Measurements from ENCODE around the gene DYRK4. TPM values are rescaled to one million over a fixed set of nuclear protein-coding genes. Genes with fewer than 3 reads are reported as not detected.

DYRK4 gene
- polyA plus RNA-seq, 1 donor (not counting 4 experiments of a cell fraction or from before 2014, with no cell fraction given): 64.6 TPM

DNA sequence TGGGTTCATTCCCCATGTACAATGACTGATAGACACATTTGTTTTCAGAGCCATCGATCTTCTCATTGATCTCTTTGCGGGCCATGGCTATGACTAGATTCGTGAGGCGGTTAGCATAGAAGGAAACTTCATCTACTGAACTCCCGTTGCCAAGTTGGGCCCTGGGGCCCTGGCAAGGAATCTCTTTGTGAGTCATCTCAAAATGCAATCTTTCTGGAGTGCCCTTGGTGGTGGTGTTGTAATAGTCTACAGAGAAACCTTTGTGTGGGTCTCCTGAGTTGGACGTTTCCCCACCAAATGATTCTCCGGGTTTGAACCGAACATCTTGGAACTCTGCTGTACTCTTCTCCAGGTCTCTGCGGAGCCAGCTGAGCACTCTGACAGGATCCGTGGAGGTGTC is 66.4 kb downstream of the DYRK4 start:
- DNase-seq (ENCODE audit: low read depth, low spot score) (no peak), FAIRE-seq (no peak)
- Histone ChIP-seq H3K36me3 (ENCODE audit: control insufficient read depth in 2 of 2, extremely low read depth in 1 of 2, insufficient read depth in 2 of 2, low read length in 2 of 2) (no peaks in the 10 kb centered on the region), H3K27me3 (ENCODE audit: control insufficient read depth, extremely low read depth, insufficient read depth, low read length) (no peaks in the 10 kb centered on the region), H3K4me1 (ENCODE audit: control insufficient read depth, extremely low read depth, insufficient read depth, low read length) (no peaks in the 10 kb centered on the region), H3K4me3 (ENCODE audit: control insufficient read depth in 2 of 3, extremely low read depth in 1 of 3, insufficient read depth in 2 of 3, low read depth in 1 of 3, low read length in 3 of 3) (no peak overlapping the region), H3K9me1 (ENCODE audit: control insufficient read depth, extremely low read depth, insufficient read depth, low read length) (no peaks in the 10 kb centered on the region), H3K9me3 (ENCODE audit: control insufficient read depth, low read depth, low read length) (no peaks in the 10 kb centered on the region), H4K20me1 (ENCODE audit: control insufficient read depth, extremely low read depth, insufficient read depth, low read length) (no peaks in the 10 kb centered on the region), H2AFZ (ENCODE audit: control insufficient read depth, low read length) (no peak overlapping the region), H3K9ac (ENCODE audit: control insufficient read depth, extremely low read depth, insufficient read depth, low read length) (no peak overlapping the region), H3K4me2 (ENCODE audit: control insufficient read depth, extremely low read depth, insufficient read depth, low read depth, low read length) (no peak overlapping the region), H3K27ac (ENCODE audit: control insufficient read depth, insufficient read depth, low read length) (no peak overlapping the region), H3K79me2 (ENCODE audit: control insufficient read depth, insufficient read depth, low read length) (no peaks in the 10 kb centered on the region)
- dilution Hi-C loops (cut with MboI; ENCODE audit: extremely low pct_ligation_motif_present, low sequenced_read_pairs): no loop called here
- TF ChIP-seq CTCF (optimal IDR thresholded peaks at IDR 0.05 in 1 of 3, IDR thresholded peaks at IDR 0.05 in 1 of 3, conservative IDR thresholded peaks at IDR 0.05 in 1 of 3; ENCODE audit: extremely low read depth in 1 of 3, insufficient read depth in 2 of 3, low read length in 3 of 3) (no peak), EZH2 (IDR thresholded peaks at IDR 0.05; ENCODE audit: low read length) (no peak)

- TF ChIP-seq CTCF (optimal IDR thresholded peaks at IDR 0.05 in 1 of 3, IDR thresholded peaks at IDR 0.05 in 1 of 3, conservative IDR thresholded peaks at IDR 0.05 in 1 of 3; ENCODE audit: extremely low read depth in 1 of 3, insufficient read depth in 2 of 3, low read length in 3 of 3) (no peak), EZH2 (IDR thresholded peaks at IDR 0.05; ENCODE audit: low read length) (no peak)
These were observed 68.3 kb downstream of the DYRK4 start for GRCh38 chr12:4630262-4630661.

More at GRCh38 chr12:4630262-4630661, 68.3 kb downstream of the DYRK4 start:
- no peaks in the 10 kb centered on the region for H3K9me1 ChIP-seq (ENCODE audit: control insufficient read depth, extremely low read depth, insufficient read depth, low read length)
- H3K36me3 ChIP-seq (ENCODE audit: control insufficient read depth in 2 of 2, extremely low read depth in 1 of 2, insufficient read depth in 2 of 2, low read length in 2 of 2): no peaks in the 10 kb centered on the region
- FAIRE-seq (no peak), DNase-seq (ENCODE audit: low read depth, low spot score) (no peak)
- no peaks in the 10 kb centered on the region for H3K79me2 ChIP-seq (ENCODE audit: control insufficient read depth, insufficient read depth, low read length)
- H3K4me3 ChIP-seq (ENCODE audit: control insufficient read depth in 2 of 3, extremely low read depth in 1 of 3, insufficient read depth in 2 of 3, low read depth in 1 of 3, low read length in 3 of 3): no peak overlapping the region
- no peak overlapping the region for H2AFZ ChIP-seq (ENCODE audit: control insufficient read depth, low read length)
- no peak overlapping the region for H3K4me2 ChIP-seq (ENCODE audit: control insufficient read depth, extremely low read depth, insufficient read depth, low read depth, low read length)
- no peak overlapping the region for H3K27ac ChIP-seq (ENCODE audit: control insufficient read depth, insufficient read depth, low read length)
- H4K20me1 ChIP-seq (ENCODE audit: control insufficient read depth, extremely low read depth, insufficient read depth, low read length): no peaks in the 10 kb centered on the region
- H3K27me3 ChIP-seq (ENCODE audit: control insufficient read depth, extremely low read depth, insufficient read depth, low read length): no peaks in the 10 kb centered on the region
- dilution Hi-C loops (cut with MboI; ENCODE audit: extremely low pct_ligation_motif_present, low sequenced_read_pairs): no loop called here
- H3K4me1 ChIP-seq (ENCODE audit: control insufficient read depth, extremely low read depth, insufficient read depth, low read length): no peaks in the 10 kb centered on the region
- H3K9ac ChIP-seq (ENCODE audit: control insufficient read depth, extremely low read depth, insufficient read depth, low read length): no peak overlapping the region
- H3K9me3 ChIP-seq (ENCODE audit: control insufficient read depth, low read depth, low read length): no peaks in the 10 kb centered on the region
